SK-N-SH (cell line): ENCODE measurements around the gene MEIS1. TPM values are rescaled to one million over a fixed set of nuclear protein-coding genes. Genes with fewer than 3 reads are reported as not detected.

Source experiments
- CTCF ChIA-PET: fragments of 300-600, 350-600 bp; formaldehyde crosslinking; extraction: SDS; loops from one replicate; lab custom pipeline; 2021; lab: Yijun Ruan, JAX
- POLR2A ChIA-PET: fragments of 350-600 bp; sonication (Branson Sonifier 250); formaldehyde crosslinking; extraction: SDS; loops from one replicate; lab custom pipeline; 2020; ENCODE audit warnings: antibody characterized with exemption, inconsistent platforms; lab: Yijun Ruan, JAX
- DNase-seq: peaks from one replicate; pipeline ENCODE4 v3.0.0; 2012
- H2AFZ ChIP-seq: fragments of 200-600 bp; sonication (generic); 2 replicates; pipeline ENCODE4 v1.8.1; 2016; ENCODE audit warnings: antibody characterized with exemption, mild to moderate bottlenecking, low read depth
- H3F3A ChIP-seq: fragments of 200-600 bp; sonication (generic); replicated peaks from 2 replicates; pipeline ENCODE3; 2016; ENCODE audit warnings: antibody characterized with exemption, mild to moderate bottlenecking; ENCODE audit not compliant: insufficient read depth
- H3K27ac ChIP-seq, 2 experiments: fragments of 200-500 bp in 1 of 2; fragments of 200-600 bp in 1 of 2; sonication (Bioruptor generic) in 1 of 2; sonication (generic), shearing (Covaris generic) in 1 of 2; 2 replicates each; pipeline versions ENCODE4 v1.5.1 to v1.6.1; 2014 to 2016; ENCODE audit warnings: low read depth in 2 of 2, inconsistent platforms in 1 of 2, low read length in 1 of 2, mild to moderate bottlenecking in 1 of 2, mixed read lengths in 1 of 2
- H3K27me3 ChIP-seq: fragments of 200-600 bp; sonication (generic), shearing (Covaris generic); 2 replicates; pipeline ENCODE4 v1.6.1; 2016; ENCODE audit warnings: mixed run types; ENCODE audit not compliant: insufficient read depth
- H3K36me3 ChIP-seq, 2 experiments: fragments of 200-500 bp in 1 of 2; fragments of 200-600 bp in 1 of 2; sonication (Bioruptor generic) in 1 of 2; sonication (generic) in 1 of 2; replicated peaks in 1 of 2; 2 replicates each; pipeline versions ENCODE3 to v1.5.1; 2014 to 2016; ENCODE audit warnings: low read length in 1 of 2, mild to moderate bottlenecking in 1 of 2; ENCODE audit not compliant: insufficient read depth in 2 of 2, control insufficient read depth in 1 of 2
- H3K4me1 ChIP-seq, 2 experiments: fragments of 200-500 bp in 1 of 2; fragments of 200-600 bp in 1 of 2; sonication (Bioruptor generic) in 1 of 2; sonication (generic), shearing (Covaris generic) in 1 of 2; 2 replicates each; pipeline versions ENCODE4 v1.5.1 to v1.6.1; 2014 to 2016; ENCODE audit warnings: low read depth in 1 of 2, low read length in 1 of 2, mixed run types in 1 of 2; ENCODE audit not compliant: insufficient read depth in 2 of 2, control insufficient read depth in 1 of 2
- H3K4me2 ChIP-seq: fragments of 200-600 bp; sonication (generic), shearing (Covaris generic); 2 replicates; pipeline ENCODE4 v1.6.1; 2017; ENCODE audit warnings: mixed run types
- H3K4me3 ChIP-seq, 2 experiments: fragments of 200-500 bp in 1 of 2; fragments of 200-600 bp in 1 of 2; sonication (Bioruptor generic) in 1 of 2; sonication (generic), shearing (Covaris generic) in 1 of 2; 2 replicates each; pipeline versions ENCODE4 v1.5.1 to v1.8.1; 2014 to 2016; ENCODE audit warnings: low read depth in 2 of 2, inconsistent platforms in 1 of 2, low read length in 1 of 2, mild to moderate bottlenecking in 1 of 2, mixed read lengths in 1 of 2, moderate library complexity in 1 of 2
- H3K79me2 ChIP-seq: fragments of 200-600 bp; sonication (generic); 2 replicates; pipeline ENCODE4 v1.8.1; 2017; ENCODE audit warnings: mild to moderate bottlenecking; ENCODE audit not compliant: insufficient read depth
- H3K9ac ChIP-seq: fragments of 200-600 bp; sonication (generic); 2 replicates; pipeline ENCODE4 v1.6.1; 2017; ENCODE audit warnings: mixed run types
- H3K9me2 ChIP-seq: fragments of 200-600 bp; sonication (generic); 2 replicates; pipeline ENCODE4 v1.6.1; 2017; ENCODE audit warnings: mixed run types
- H3K9me3 ChIP-seq: fragments of 200-600 bp; sonication (generic); 2 replicates; pipeline ENCODE4 v1.6.1; 2017; ENCODE audit warnings: mixed run types, mild to moderate bottlenecking, moderate library complexity
- H4K20me1 ChIP-seq: fragments of 200-600 bp; sonication (generic); 2 replicates; pipeline ENCODE4 v1.6.1; 2017; ENCODE audit warnings: mild to moderate bottlenecking, mixed run types; ENCODE audit not compliant: insufficient read depth
- CHD2 ChIP-seq: fragments of 150-350 bp; IDR thresholded peaks from 2 replicates; pipeline ENCODE4 v1.6.1; 2018; ENCODE audit warnings: low read length; ENCODE audit not compliant: partially characterized antibody
- EZH2phosphoT487 ChIP-seq: fragments of 200-600 bp; sonication (generic); IDR thresholded peaks from 2 replicates; pipeline ENCODE4 v1.6.1; 2017; ENCODE audit warnings: low read depth, mixed run types, mild to moderate bottlenecking, antibody characterized with exemption, moderate library complexity, borderline replicate concordance
- FOXJ3 ChIP-seq: sonication (generic); formaldehyde crosslinking; IDR thresholded peaks from 2 replicates; pipeline ENCODE4 v1.5.1; 2020; ENCODE audit warnings: mild to moderate bottlenecking, missing genetic modification reagents
- FOXM1 ChIP-seq: IDR thresholded peaks from 2 replicates; pipeline ENCODE4 v1.4.0; 2012; ENCODE audit warnings: low read depth, mild to moderate bottlenecking
- GABPA ChIP-seq: IDR thresholded peaks from 2 replicates; pipeline ENCODE4 v1.4.0; 2012; ENCODE audit warnings: low read depth, mild to moderate bottlenecking
- MEF2A ChIP-seq: IDR thresholded peaks from 2 replicates; pipeline ENCODE4 v1.4.0; 2012; ENCODE audit warnings: low read depth, borderline replicate concordance
- MXI1 ChIP-seq: IDR thresholded peaks from 2 replicates; pipeline ENCODE4 v1.6.1; 2012; ENCODE audit warnings: mild to moderate bottlenecking, low read depth, low read length, improper control_type of control experiment
- NFIC ChIP-seq: IDR thresholded peaks from 2 replicates; pipeline ENCODE4 v1.4.0; 2012; ENCODE audit warnings: borderline replicate concordance
- POLR2AphosphoS5 ChIP-seq: IDR thresholded peaks from 2 replicates; pipeline ENCODE4 v1.6.1; 2012; ENCODE audit warnings: low read depth, low read length
- RAD21 ChIP-seq: IDR thresholded peaks from 2 replicates; pipeline ENCODE4 v1.6.1; 2012; ENCODE audit warnings: mild to moderate bottlenecking, low read length
- RCOR1 ChIP-seq: fragments of 150-350 bp; IDR thresholded peaks from 2 replicates; pipeline ENCODE4 v1.6.1; 2017; ENCODE audit warnings: antibody characterized with exemption, low read length
- RXRA ChIP-seq: IDR thresholded peaks from 2 replicates; pipeline ENCODE4 v1.4.0; 2012; ENCODE audit warnings: low read depth, mild to moderate bottlenecking, borderline replicate concordance
- SIN3A ChIP-seq: IDR thresholded peaks from 2 replicates; pipeline ENCODE4 v1.6.1; 2012; ENCODE audit warnings: low read depth, mild to moderate bottlenecking, low read length, moderate library complexity, borderline replicate concordance
- TEAD4 ChIP-seq: IDR thresholded peaks from 2 replicates; pipeline ENCODE4 v1.4.0; 2012; ENCODE audit warnings: mild to moderate bottlenecking, borderline replicate concordance; ENCODE audit not compliant: insufficient read depth
- YY1 ChIP-seq: IDR thresholded peaks from 2 replicates; pipeline ENCODE4 v1.4.0; 2012; ENCODE audit warnings: low read depth, mild to moderate bottlenecking
- WGBS: methylation state at CpG from one replicate; pipeline ENCODE4 v1.1.6; 2017; ENCODE audit warnings: low lambda C conversion rate; 5-methylcytosine and 5-hydroxymethylcytosine counted together
- polyA plus RNA-seq, 3 experiments: library from polyadenylated mRNA; depleted of rRNA; stranded (reverse); fragments of >200 nt; gene quantifications; 2 replicates each; pipeline ENCODE4 v1.2.3, GENCODE V29; 2012
- TF ChIP-seq, protein P1 (sequence below): IDR thresholded peaks from 2 replicates; pipeline ENCODE4 v1.4.0; 2012; ENCODE audit warnings: low read depth
- TF ChIP-seq, protein P2 (sequence below): IDR thresholded peaks from 2 replicates; pipeline ENCODE4 v1.4.0; 2012; ENCODE audit warnings: low read depth, borderline replicate concordance
- TF ChIP-seq, protein P3 (sequence below): IDR thresholded peaks from 2 replicates; pipeline ENCODE4 v1.6.1; 2012; ENCODE audit warnings: mild to moderate bottlenecking, low read depth, low read length, moderate library complexity
- TF ChIP-seq, protein P4 (sequence below): fragments of 200-600 bp; sonication (generic); IDR thresholded peaks from 2 replicates; pipeline ENCODE4 v1.6.1; 2017; ENCODE audit warnings: antibody characterized with exemption, mild to moderate bottlenecking, moderate library complexity

MEIS1 gene
- polyA plus RNA-seq, 1 of the 3 experiments (the other 2 are of a cell fraction): 16.9 TPM

DNA sequence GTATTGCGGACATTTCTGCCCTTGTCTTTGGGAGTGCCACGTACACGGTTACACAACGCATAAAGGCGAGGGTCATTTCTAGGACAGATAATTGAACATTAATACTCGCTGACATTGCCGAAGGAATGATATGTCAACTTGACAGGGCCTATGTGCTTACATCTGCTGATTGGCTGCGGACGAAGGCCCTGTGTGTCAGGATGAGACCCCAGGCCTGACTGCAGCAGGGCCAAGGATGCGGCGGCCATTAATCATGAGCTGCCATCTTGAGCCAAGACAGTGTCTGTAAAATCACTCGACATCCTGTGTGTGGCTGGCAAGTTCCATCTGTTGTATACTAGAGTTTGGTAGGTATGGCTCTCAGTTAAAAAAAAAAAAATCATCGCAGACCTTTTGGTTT is 96.6 kb downstream of the MEIS1 start:
- Histone ChIP-seq H3K9ac (no peak overlapping the region), H3K27ac (no peak overlapping the region), H3K4me2 (no peak overlapping the region), H2AFZ (no peak overlapping the region), H3K36me3 (peaks cover 15 to 33% of the 10 kb centered on the region in 2 experiments), H3F3A (peaks cover 3% of the 10 kb centered on the region), H4K20me1 (no peaks in the 10 kb centered on the region; the same call in 1 of the 2 replicates), H3K9me3 (no peaks in the 10 kb centered on the region), H3K27me3 (no peaks in the 10 kb centered on the region), H3K79me2 (no peaks in the 10 kb centered on the region), H3K4me3 (no peak overlapping the region), H3K9me2 (no peaks in the 10 kb centered on the region), H3K4me1 (peaks cover 7 to 10% of the 10 kb centered on the region in 2 experiments; a peak in 3 of 4 replicates)
- TF ChIP-seq RCOR1 (no peak), MXI1 (no peak), EZH2phosphoT487 (no peak), RAD21 (no peak), MEF2A (no peak), NFIC (no peak), FOXJ3 (no peak), CHD2 (no peak), YY1 (no peak), FOXM1 (no peak), POLR2AphosphoS5 (no peak), SIN3A (no peak), RXRA (no peak), GABPA (no peak), TEAD4 (no peak)
- TF ChIP-seq, protein P1, sequence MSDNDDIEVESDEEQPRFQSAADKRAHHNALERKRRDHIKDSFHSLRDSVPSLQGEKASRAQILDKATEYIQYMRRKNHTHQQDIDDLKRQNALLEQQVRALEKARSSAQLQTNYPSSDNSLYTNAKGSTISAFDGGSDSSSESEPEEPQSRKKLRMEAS: no peak
- TF ChIP-seq, protein P2, sequence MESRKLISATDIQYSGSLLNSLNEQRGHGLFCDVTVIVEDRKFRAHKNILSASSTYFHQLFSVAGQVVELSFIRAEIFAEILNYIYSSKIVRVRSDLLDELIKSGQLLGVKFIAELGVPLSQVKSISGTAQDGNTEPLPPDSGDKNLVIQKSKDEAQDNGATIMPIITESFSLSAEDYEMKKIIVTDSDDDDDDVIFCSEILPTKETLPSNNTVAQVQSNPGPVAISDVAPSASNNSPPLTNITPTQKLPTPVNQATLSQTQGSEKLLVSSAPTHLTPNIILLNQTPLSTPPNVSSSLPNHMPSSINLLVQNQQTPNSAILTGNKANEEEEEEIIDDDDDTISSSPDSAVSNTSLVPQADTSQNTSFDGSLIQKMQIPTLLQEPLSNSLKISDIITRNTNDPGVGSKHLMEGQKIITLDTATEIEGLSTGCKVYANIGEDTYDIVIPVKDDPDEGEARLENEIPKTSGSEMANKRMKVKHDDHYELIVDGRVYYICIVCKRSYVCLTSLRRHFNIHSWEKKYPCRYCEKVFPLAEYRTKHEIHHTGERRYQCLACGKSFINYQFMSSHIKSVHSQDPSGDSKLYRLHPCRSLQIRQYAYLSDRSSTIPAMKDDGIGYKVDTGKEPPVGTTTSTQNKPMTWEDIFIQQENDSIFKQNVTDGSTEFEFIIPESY: no peak
- TF ChIP-seq, protein P3, sequence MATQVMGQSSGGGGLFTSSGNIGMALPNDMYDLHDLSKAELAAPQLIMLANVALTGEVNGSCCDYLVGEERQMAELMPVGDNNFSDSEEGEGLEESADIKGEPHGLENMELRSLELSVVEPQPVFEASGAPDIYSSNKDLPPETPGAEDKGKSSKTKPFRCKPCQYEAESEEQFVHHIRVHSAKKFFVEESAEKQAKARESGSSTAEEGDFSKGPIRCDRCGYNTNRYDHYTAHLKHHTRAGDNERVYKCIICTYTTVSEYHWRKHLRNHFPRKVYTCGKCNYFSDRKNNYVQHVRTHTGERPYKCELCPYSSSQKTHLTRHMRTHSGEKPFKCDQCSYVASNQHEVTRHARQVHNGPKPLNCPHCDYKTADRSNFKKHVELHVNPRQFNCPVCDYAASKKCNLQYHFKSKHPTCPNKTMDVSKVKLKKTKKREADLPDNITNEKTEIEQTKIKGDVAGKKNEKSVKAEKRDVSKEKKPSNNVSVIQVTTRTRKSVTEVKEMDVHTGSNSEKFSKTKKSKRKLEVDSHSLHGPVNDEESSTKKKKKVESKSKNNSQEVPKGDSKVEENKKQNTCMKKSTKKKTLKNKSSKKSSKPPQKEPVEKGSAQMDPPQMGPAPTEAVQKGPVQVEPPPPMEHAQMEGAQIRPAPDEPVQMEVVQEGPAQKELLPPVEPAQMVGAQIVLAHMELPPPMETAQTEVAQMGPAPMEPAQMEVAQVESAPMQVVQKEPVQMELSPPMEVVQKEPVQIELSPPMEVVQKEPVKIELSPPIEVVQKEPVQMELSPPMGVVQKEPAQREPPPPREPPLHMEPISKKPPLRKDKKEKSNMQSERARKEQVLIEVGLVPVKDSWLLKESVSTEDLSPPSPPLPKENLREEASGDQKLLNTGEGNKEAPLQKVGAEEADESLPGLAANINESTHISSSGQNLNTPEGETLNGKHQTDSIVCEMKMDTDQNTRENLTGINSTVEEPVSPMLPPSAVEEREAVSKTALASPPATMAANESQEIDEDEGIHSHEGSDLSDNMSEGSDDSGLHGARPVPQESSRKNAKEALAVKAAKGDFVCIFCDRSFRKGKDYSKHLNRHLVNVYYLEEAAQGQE: no peak
- TF ChIP-seq, protein P4, sequence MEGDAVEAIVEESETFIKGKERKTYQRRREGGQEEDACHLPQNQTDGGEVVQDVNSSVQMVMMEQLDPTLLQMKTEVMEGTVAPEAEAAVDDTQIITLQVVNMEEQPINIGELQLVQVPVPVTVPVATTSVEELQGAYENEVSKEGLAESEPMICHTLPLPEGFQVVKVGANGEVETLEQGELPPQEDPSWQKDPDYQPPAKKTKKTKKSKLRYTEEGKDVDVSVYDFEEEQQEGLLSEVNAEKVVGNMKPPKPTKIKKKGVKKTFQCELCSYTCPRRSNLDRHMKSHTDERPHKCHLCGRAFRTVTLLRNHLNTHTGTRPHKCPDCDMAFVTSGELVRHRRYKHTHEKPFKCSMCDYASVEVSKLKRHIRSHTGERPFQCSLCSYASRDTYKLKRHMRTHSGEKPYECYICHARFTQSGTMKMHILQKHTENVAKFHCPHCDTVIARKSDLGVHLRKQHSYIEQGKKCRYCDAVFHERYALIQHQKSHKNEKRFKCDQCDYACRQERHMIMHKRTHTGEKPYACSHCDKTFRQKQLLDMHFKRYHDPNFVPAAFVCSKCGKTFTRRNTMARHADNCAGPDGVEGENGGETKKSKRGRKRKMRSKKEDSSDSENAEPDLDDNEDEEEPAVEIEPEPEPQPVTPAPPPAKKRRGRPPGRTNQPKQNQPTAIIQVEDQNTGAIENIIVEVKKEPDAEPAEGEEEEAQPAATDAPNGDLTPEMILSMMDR: no peak
- no peak for DNase-seq
- ChIA-PET POLR2A (no interaction called here), CTCF (no interaction called here)
- WGBS: 96% methylated on average over 13 of the region's 13 CpGs
